COLO668 (cell line): ENCODE results near the gene SHROOM4.

Source experiments
- DNase-seq: peaks from one replicate; lab custom pipeline; 2025; ENCODE audit not compliant: unreplicated experiment; lab: John Stamatoyannopoulos, UW

SHROOM4 gene

GRCh38 chrX:50707955-50708699, 105.9 kb downstream of the SHROOM4 start:
- DNase-seq = no peak

GRCh38 chrX:50707405-50707804, 106.6 kb downstream of the SHROOM4 start:
- DNase-seq = no peak

GRCh38 chrX:50705042-50705441, 109.0 kb downstream of the SHROOM4 start:
- DNase-seq = no peak

GRCh38 chrX:50704360-50704759, 109.6 kb downstream of the SHROOM4 start:
- no peak for DNase-seq

- DNase-seq = no peak
Measured at GRCh38 chrX:50700921-50701320, 113.1 kb downstream of the SHROOM4 start.

GRCh38 chrX:50698944-50699343, 115.0 kb downstream of the SHROOM4 start:
- DNase-seq = no peak

GRCh38 chrX:50697691-50698090, 116.3 kb downstream of the SHROOM4 start:
- DNase-seq = no peak

GRCh38 chrX:50691820-50692219, 122.2 kb downstream of the SHROOM4 start:
- DNase-seq = peak; percentile 0

GRCh38 chrX:50684871-50685270, 129.1 kb downstream of the SHROOM4 start:
- no peak for DNase-seq

- DNase-seq = no peak
Measured at GRCh38 chrX:50680990-50681389, 133.0 kb downstream of the SHROOM4 start.

GRCh38 chrX:50677789-50678188, 136.2 kb downstream of the SHROOM4 start:
- no peak for DNase-seq

- no peak for DNase-seq
Measured at GRCh38 chrX:50671661-50672060, 142.3 kb downstream of the SHROOM4 start.

GRCh38 chrX:50668860-50669259, 145.1 kb downstream of the SHROOM4 start:
- no peak for DNase-seq

- no peak for DNase-seq
Measured at GRCh38 chrX:50648156-50648555, 165.8 kb downstream of the SHROOM4 start.

GRCh38 chrX:50644496-50644895, 169.5 kb downstream of the SHROOM4 start:
- no peak for DNase-seq

GRCh38 chrX:50643525-50644137, 170.4 kb downstream of the SHROOM4 start:
- DNase-seq = no peak

GRCh38 chrX:50638123-50638522, 175.9 kb downstream of the SHROOM4 start:
- no peak for DNase-seq

GRCh38 chrX:50635817-50636365, 178.1 kb downstream of the SHROOM4 start:
- DNase-seq = no peak

- no peak for DNase-seq
Measured at GRCh38 chrX:50635162-50635561, 178.8 kb downstream of the SHROOM4 start.

- no peak for DNase-seq
Measured at GRCh38 chrX:50629774-50630173, 184.2 kb downstream of the SHROOM4 start.

- DNase-seq = no peak
Measured at GRCh38 chrX:50627696-50628095, 186.3 kb downstream of the SHROOM4 start.

- no peak for DNase-seq
Measured at GRCh38 chrX:50626432-50626831, 187.6 kb downstream of the SHROOM4 start.
